ENCODE data around the gene KNL1. TPM values are rescaled to one million over a fixed set of nuclear protein-coding genes. Genes with fewer than 3 reads are reported as not detected.

Gene KNL1
- total RNA-seq, 1 donor from 2014 or later = 1.5 TPM

DNA sequence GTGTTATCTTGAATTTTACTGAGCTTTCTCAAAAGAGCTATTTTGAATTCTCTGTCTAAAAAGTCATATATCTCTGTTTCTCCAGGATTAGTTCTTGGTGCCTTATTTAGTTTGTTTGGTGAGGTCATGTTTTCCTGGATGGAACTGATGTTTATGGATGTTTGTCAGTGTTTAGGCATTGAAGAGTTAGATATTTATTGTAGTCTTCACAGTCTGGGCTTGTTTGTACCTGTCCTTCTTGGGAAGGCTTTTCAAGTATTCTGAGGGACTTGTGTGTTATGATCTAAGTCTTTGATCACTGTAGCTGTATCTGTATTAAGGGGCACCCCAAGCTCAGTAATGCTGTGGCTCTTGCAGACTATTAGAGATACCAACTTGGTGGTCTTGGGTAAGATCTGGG is 90.3 kb downstream of the KNL1 start:
- Histone ChIP-seq H3K4me3 (no peak overlapping the region), H3K27ac (no peak overlapping the region), H3K27me3 (ENCODE audit: low read depth) (no peaks in the 10 kb centered on the region), H3K4me1 (no peaks in the 10 kb centered on the region), H3K36me3 (no peaks in the 10 kb centered on the region), H3K9me3 (no peaks in the 10 kb centered on the region)
- intact Hi-C loops (cut with DNase I) = no loop called here
- ATAC-seq (no peak), DNase-seq (no peak)
- TF ChIP-seq CTCF (IDR thresholded peaks at IDR 0.05) = no peak

GRCh38 chr15:40685376-40685775 is 91.3 kb downstream of the KNL1 start:
- Histone ChIP-seq H3K4me3 (no peak overlapping the region), H3K9me3 (no peaks in the 10 kb centered on the region), H3K36me3 (no peaks in the 10 kb centered on the region), H3K27me3 (ENCODE audit: low read depth) (no peaks in the 10 kb centered on the region), H3K4me1 (no peaks in the 10 kb centered on the region), H3K27ac (no peak overlapping the region)
- no peak for TF ChIP-seq CTCF (IDR thresholded peaks at IDR 0.05)
- intact Hi-C loops (cut with DNase I) = no loop called here
- ATAC-seq (no peak), DNase-seq (no peak)

DNA sequence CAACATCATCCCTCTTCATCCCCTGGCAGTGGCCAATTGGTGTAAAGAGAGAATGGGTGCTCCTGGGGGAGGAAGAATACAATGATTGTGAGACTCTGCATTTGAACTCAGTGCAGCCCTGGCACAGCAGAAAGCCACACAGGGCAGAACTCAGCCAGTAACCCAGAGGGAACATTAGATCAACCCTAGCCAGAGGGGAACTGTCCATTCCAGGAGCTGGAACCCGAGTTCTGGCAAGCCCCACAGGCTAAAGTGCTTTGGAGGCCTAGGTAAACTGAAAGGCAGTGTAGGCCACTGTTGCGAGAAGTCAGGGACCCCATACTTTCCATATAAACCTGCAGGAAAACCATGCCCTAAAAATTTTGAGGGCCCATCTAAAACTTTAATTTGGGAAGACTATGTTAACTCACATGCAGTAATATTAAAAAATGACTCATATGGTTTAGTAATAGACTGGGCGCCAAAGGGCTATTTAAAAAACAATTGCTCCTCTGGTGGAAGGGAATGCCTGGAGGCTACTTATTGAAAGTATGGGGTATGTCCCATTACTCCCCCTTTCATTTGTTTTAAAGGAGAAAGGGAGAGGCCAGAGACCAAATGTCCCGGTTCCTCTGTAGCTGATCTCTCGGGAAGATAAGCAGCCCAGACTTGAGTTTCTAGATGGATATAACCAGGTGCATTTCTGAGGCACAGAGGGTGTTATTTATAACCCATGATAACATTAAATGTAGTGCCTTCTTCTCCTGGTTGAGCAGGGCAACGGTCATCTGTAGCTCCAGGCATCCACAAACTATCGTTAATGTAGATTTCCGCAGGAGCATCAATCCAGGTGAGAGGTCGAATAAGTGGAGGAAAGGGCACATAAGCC is 95.1 kb downstream of the KNL1 start:
- DNase-seq (no peak), ATAC-seq (no peak)
- Histone ChIP-seq H3K9me3 (no peaks in the 10 kb centered on the region), H3K27ac (no peak overlapping the region), H3K36me3 (peaks cover 6% of the 10 kb centered on the region), H3K4me1 (peaks cover 10% of the 10 kb centered on the region), H3K4me3 (no peak overlapping the region), H3K27me3 (ENCODE audit: low read depth) (no peaks in the 10 kb centered on the region)
- intact Hi-C loops (cut with DNase I) = no loop called here
- no peak for TF ChIP-seq CTCF (IDR thresholded peaks at IDR 0.05)

DNA sequence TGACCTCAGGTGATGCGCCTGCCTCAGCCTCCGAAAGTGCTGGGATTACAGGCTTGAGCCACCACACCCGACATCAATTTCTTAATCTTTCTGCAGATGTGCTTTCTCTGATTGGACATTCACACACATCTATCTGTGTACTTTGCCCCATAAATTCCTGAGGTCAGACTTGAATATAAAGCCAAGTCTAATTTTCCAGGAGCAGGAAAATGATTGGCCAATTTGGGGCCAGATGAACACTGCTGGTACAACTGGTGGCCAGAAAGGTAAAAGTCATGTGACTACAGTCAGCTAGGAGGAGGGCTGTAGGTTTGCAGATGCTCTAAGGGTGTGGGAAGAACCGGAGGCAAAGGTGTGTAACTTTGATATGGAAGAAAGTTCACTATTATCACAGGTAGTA is 97.7 kb downstream of the KNL1 start:
- intact Hi-C loops (cut with DNase I) = no loop called here
- Histone ChIP-seq H3K9me3 (no peaks in the 10 kb centered on the region), H3K27ac (no peak overlapping the region), H3K27me3 (ENCODE audit: low read depth) (no peaks in the 10 kb centered on the region), H3K4me1 (peaks cover 18% of the 10 kb centered on the region), H3K36me3 (peaks cover 6% of the 10 kb centered on the region), H3K4me3 (no peak overlapping the region)
- no peak for TF ChIP-seq CTCF (IDR thresholded peaks at IDR 0.05)
- no peak for ATAC-seq
- DNase-seq = no peak

GRCh38 chr15:40693904-40694687 is 100.0 kb downstream of the KNL1 start:
- Histone ChIP-seq H3K27ac (peak overlapping the region; percentile 98), H3K27me3 (ENCODE audit: low read depth) (no peaks in the 10 kb centered on the region), H3K36me3 (peaks cover 6% of the 10 kb centered on the region), H3K4me1 (peaks cover 18% of the 10 kb centered on the region), H3K4me3 (peak overlapping the region; percentile 74), H3K9me3 (no peaks in the 10 kb centered on the region)
- no peak for TF ChIP-seq CTCF (IDR thresholded peaks at IDR 0.05)
- intact Hi-C loops (cut with DNase I) = no loop called here
- ATAC-seq = peak in 1 of 2 donors; percentile 1
- DNase-seq = no peak

All from lower lobe of right lung (tissue), 2 donors.